ENCODE data around the gene CCDC141.

The CCDC141 gene

GRCh38 chr2:178825183-178825582 is 224.8 kb downstream of the CCDC141 start:
- no peak for DNase-seq

GRCh38 chr2:178824181-178824580 is 225.8 kb downstream of the CCDC141 start:
- DNase-seq = no peak

- DNase-seq = no peak
Observed at GRCh38 chr2:178819992-178820391, 229.9 kb downstream of the CCDC141 start.

GRCh38 chr2:178819147-178819875 is 230.6 kb downstream of the CCDC141 start:
- no peak for DNase-seq

GRCh38 chr2:178811901-178812300 is 238.0 kb downstream of the CCDC141 start:
- no peak for DNase-seq

GRCh38 chr2:178811045-178811444 is 238.9 kb downstream of the CCDC141 start:
- no peak for DNase-seq

GRCh38 chr2:178810422-178810821 is 239.5 kb downstream of the CCDC141 start:
- DNase-seq = no peak

- no peak for DNase-seq
Observed at GRCh38 chr2:178807227-178808008, 242.5 kb downstream of the CCDC141 start, which contains the start of gene TTN. TTN (minus strand) TSS chr2:178807423; CDS start chr2:178804642, 2,781 bp downstream.

- no peak for DNase-seq
Observed at GRCh38 chr2:178806543-178806942, 243.4 kb downstream of the CCDC141 start.

- DNase-seq = no peak
Observed at GRCh38 chr2:178805457-178805856, 244.5 kb downstream of the CCDC141 start.

- DNase-seq = no peak
Observed at GRCh38 chr2:178804791-178805190, 245.1 kb downstream of the CCDC141 start.

GRCh38 chr2:178800510-178800909 is 249.4 kb downstream of the CCDC141 start:
- DNase-seq = no peak

- DNase-seq = no peak
Observed at GRCh38 chr2:178799305-178799704, 250.6 kb downstream of the CCDC141 start.

- DNase-seq = no peak
Observed at GRCh38 chr2:178796079-178796677, 253.8 kb downstream of the CCDC141 start.

- no peak for DNase-seq
Observed at GRCh38 chr2:178787934-178788333, 262.0 kb downstream of the CCDC141 start.

- DNase-seq = no peak
Observed at GRCh38 chr2:178787155-178787554, 262.8 kb downstream of the CCDC141 start.

GRCh38 chr2:178783889-178784288 is 266.0 kb downstream of the CCDC141 start:
- DNase-seq = no peak

GRCh38 chr2:178782236-178782635 is 267.7 kb downstream of the CCDC141 start:
- DNase-seq = no peak

All from C1 segment of cervical spinal cord (tissue), 14 donors.